Heart left ventricle (tissue), 16 donors: Measurements from ENCODE around the gene CELF4. TPM values are rescaled to one million over a fixed set of nuclear protein-coding genes. Genes with fewer than 3 reads are reported as not detected.

ENCODE experiments used
- ATAC-seq, 4 donors: fragments of 200-7000 bp; cut with Tn5 transposase; one replicate each; pipeline ENCODE4 v1.9.1; 2020 to 2022; ENCODE audit warnings: moderate library complexity in 4 of 4, mild to moderate bottlenecking in 3 of 4, moderate number of reproducible peaks in 1 of 4
- DNase-seq, 5 donors: peaks; one replicate each; pipeline ENCODE4 v3.0.0-alpha.2; 2020
- H3K27ac ChIP-seq, 12 donors: fragments of 200-600 bp; sonication (generic) in 4 of 12; one replicate each; pipeline versions ENCODE4 v1.5.0 to v1.8.0; 2016 to 2022; ENCODE audit warnings: mild to moderate bottlenecking in 2 of 12
- H3K27me3 ChIP-seq, 9 donors: fragments of 200-600 bp; sonication (generic) in 2 of 9; one replicate each; pipeline versions ENCODE4 v1.5.1 to v1.8.0; 2016 to 2022; ENCODE audit warnings: mild to moderate bottlenecking in 3 of 9
- H3K36me3 ChIP-seq, 9 donors: fragments of 200-600 bp; sonication (generic) in 2 of 9; one replicate each; pipeline versions ENCODE4 v1.5.0 to v1.8.0; 2018 to 2022; ENCODE audit warnings: mild to moderate bottlenecking in 2 of 9
- H3K4me1 ChIP-seq, 12 donors: fragments of 200-600 bp; sonication (generic) in 4 of 12; one replicate each; pipeline versions ENCODE4 v1.5.0 to v1.8.0; 2016 to 2022; ENCODE audit warnings: mild to moderate bottlenecking in 3 of 12
- H3K4me3 ChIP-seq, 12 donors: fragments of 200-600 bp; sonication (generic) in 4 of 12; one replicate each; pipeline versions ENCODE4 v1.5.0 to v1.8.0; 2017 to 2022; ENCODE audit warnings: mild to moderate bottlenecking in 9 of 12, moderate library complexity in 4 of 12
- H3K9me3 ChIP-seq, 12 donors: fragments of 200-600 bp; sonication (generic) in 4 of 12; one replicate each; pipeline versions ENCODE4 v1.5.0 to v1.8.0; 2016 to 2022; ENCODE audit warnings: mild to moderate bottlenecking in 1 of 12
- POLR2A ChIP-seq, 2 donors: fragments of 450-650 bp; IDR thresholded peaks; one replicate each; pipeline ENCODE4 v1.6.1; 2017; ENCODE audit warnings: antibody characterized with exemption in 2 of 2, mild to moderate bottlenecking in 2 of 2, moderate library complexity in 2 of 2
- WGBS, 4 donors: extraction: QIAGEN DNeasy Blood & Tissue Kit in 2 of 4; methylation state at CpG; one replicate each; pipeline versions ENCODE4 v1.1.5 to v1.1.7; 2013 to 2018; 5-methylcytosine and 5-hydroxymethylcytosine counted together
- intact Hi-C, 10 donors: fragments of 100-400 bp; cut with DNase I; formaldehyde crosslinking; loops; one replicate each; pipeline versions ENCODE4 v1.11.1 to v1.14.2; 2022
- polyA plus RNA-seq, 2 donors: library from polyadenylated mRNA; stranded (reverse); fragments of 200-250 nt; gene quantifications; one replicate each; pipeline ENCODE4 v1.2.3, GENCODE V29; 2013
- total RNA-seq, 9 donors: library from RNA; depleted of rRNA in 2 of 9; stranded (reverse); fragments of >200 nt in 2 of 9; fragmentation: NEBNext Ultra II Directional in 3 of 9; extraction: Animal tissue kit (Norgen Biotek cat#: 25700) in 3 of 9; gene quantifications; one replicate each; pipeline versions ENCODE4 v1.1.0 to v1.2.4, GENCODE V29; 2016 to 2023
- TF ChIP-seq, protein P1 (sequence below), 12 donors: fragments of 200-600 bp; sonication (generic) in 4 of 12; IDR thresholded peaks; one replicate each; pipeline versions ENCODE4 v1.5.0 to v1.8.0; 2018 to 2022; ENCODE audit warnings: antibody characterized with exemption in 12 of 12, mild to moderate bottlenecking in 5 of 12
- donor health status: ischemic (EF 13 %, LVEDD 7.1; RV severe dilation, severe dysfunction).
- donor health status: healthy with polysubstance abuse.
- donor health status: DM: no; HTN: yes; CAD: no.
- donor health status: DM: no; HTN: no; CAD: no.
- donor health status: ischemic (EF 25% LVEDD 6.9; RV normal size, moderate dysfunction).
- donor health status: ischemic (EF 25% LVEDD 5.7; RV mildly dilated, moderate dysfunction).
- donor health status: healthy.
- donor health status: DM: yes; HTN: yes; CAD: no.
- donor health status: ischemic (EF 35%, LVEDD 5.7; RV mildly dilated, moderate dysfunction).
- donor health status: nonischemic (EF 11% LVEDD 7.7; RV severe dilation, severe dysfunction).
- donor health status: DM: yes; HTN: yes; CAD: no.
- donor health status: PGD.
- donor health status: ischemic (EF 29% LVEDD 5.4; RV normal size, mild dysfunction).
- donor health status: nonischemic (EF 23%, LVEDD 6.1; RV moderate dilation, normal function).

Gene CELF4
- total and polyA plus RNA-seq, 11 donors: 0.11 to 0.67 (median 0.40) TPM; not detected in 3

DNA sequence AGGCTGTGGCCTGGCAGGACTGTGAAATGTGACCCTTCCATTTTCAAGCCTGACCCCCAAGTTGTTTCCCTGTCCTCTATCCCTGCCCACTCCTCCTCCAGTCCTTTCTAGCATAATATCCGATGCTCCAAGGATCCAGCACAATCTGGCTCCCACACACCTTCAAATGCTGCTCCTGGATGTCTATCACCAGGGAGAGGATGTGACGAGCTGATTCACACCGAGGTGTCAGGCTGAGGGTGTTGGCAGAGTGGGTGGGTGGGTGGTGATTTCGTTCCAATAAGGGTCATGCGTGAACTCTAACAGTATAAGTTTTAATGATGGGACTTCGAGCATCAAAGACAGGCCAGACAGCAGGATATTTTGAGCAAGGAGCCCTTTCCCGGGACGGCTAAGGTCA lies 107.8 kb downstream of the CELF4 start:
- ATAC-seq (no peak), DNase-seq (no peak)
- TF ChIP-seq, protein P1, sequence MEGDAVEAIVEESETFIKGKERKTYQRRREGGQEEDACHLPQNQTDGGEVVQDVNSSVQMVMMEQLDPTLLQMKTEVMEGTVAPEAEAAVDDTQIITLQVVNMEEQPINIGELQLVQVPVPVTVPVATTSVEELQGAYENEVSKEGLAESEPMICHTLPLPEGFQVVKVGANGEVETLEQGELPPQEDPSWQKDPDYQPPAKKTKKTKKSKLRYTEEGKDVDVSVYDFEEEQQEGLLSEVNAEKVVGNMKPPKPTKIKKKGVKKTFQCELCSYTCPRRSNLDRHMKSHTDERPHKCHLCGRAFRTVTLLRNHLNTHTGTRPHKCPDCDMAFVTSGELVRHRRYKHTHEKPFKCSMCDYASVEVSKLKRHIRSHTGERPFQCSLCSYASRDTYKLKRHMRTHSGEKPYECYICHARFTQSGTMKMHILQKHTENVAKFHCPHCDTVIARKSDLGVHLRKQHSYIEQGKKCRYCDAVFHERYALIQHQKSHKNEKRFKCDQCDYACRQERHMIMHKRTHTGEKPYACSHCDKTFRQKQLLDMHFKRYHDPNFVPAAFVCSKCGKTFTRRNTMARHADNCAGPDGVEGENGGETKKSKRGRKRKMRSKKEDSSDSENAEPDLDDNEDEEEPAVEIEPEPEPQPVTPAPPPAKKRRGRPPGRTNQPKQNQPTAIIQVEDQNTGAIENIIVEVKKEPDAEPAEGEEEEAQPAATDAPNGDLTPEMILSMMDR (IDR thresholded peaks at IDR 0.05): no peak
- no peak for TF ChIP-seq POLR2A (IDR thresholded peaks at IDR 0.05)
- Histone ChIP-seq H3K27ac (no peak overlapping the region), H3K36me3 (no peaks in the 10 kb centered on the region), H3K9me3 (no peaks in the 10 kb centered on the region), H3K4me3 (no peak overlapping the region), H3K4me1 (peaks cover 0 to 3% (median 0%) of the 10 kb centered on the region in 12 donors), H3K27me3 (no peaks in the 10 kb centered on the region)
- intact Hi-C loops: no loop called here
- 59 to 70% (median 62%) methylated on average over 8 of the region's 8 CpGs for WGBS, 4 donors

DNA sequence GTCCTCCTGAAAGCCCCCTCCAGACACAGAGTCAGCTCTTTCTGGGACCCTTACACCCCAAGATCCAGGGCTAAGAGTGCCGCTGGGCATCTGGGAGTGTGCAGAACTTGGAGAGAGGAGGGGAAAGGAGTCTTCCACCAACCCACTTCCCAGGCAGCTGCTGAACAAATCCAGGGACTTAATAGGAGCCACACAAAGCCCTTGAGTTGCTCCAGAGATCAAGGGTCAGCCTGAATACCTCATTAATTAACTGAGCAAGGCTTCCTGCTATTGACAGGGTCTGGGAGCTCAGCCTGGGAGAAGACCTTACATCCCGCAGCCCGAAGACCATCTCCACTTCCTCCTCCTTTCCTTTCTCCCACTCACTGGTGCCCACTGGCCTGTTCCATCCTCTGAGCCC lies 108.3 kb downstream of the CELF4 start:
- WGBS, 4 donors: 63 to 73% (median 67%) methylated on average over 3 of the region's 3 CpGs
- Histone ChIP-seq H3K4me3 (no peak overlapping the region), H3K27me3 (no peaks in the 10 kb centered on the region), H3K9me3 (no peaks in the 10 kb centered on the region), H3K27ac (no peak overlapping the region), H3K36me3 (no peaks in the 10 kb centered on the region), H3K4me1 (peaks cover 0 to 7% (median 0%) of the 10 kb centered on the region in 12 donors)
- TF ChIP-seq, protein P1 (IDR thresholded peaks at IDR 0.05): no peak
- no peak for TF ChIP-seq POLR2A (IDR thresholded peaks at IDR 0.05)
- intact Hi-C loops: no loop called here
- no peak for DNase-seq
- no peak for ATAC-seq

DNA sequence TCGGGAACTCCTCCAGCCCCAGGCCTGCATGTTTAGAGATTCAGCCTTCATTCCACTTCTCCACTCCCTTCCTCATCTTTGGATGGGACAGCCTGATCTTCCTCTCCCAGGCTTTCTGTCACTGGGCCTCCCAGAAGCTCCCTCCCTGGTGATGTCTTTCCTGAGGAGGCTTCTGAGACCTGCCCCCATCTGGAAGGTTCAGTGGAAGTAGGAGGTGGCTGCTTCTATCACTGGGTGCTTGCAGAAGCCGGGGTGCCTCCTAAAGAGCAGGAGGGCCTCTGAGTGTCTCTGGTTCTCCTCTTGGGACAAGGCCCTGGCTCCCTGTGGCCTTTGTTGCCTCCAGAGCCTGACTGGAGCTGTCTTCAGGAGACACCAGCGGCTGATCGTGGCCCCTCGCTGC lies 108.7 kb downstream of the CELF4 start:
- no peak for DNase-seq
- Histone ChIP-seq H3K27me3 (no peaks in the 10 kb centered on the region), H3K9me3 (no peaks in the 10 kb centered on the region), H3K36me3 (no peaks in the 10 kb centered on the region), H3K4me1 (peaks cover 0 to 10% (median 0%) of the 10 kb centered on the region in 12 donors), H3K27ac (no peak overlapping the region), H3K4me3 (no peak overlapping the region)
- no peak for ATAC-seq
- TF ChIP-seq, protein P1 (IDR thresholded peaks at IDR 0.05): no peak
- no peak for TF ChIP-seq POLR2A (IDR thresholded peaks at IDR 0.05)
- WGBS, 4 donors: 77 to 92% (median 87%) methylated on average over 2 to 5 of the region's 5 CpGs
- intact Hi-C loops: no loop called here

DNA sequence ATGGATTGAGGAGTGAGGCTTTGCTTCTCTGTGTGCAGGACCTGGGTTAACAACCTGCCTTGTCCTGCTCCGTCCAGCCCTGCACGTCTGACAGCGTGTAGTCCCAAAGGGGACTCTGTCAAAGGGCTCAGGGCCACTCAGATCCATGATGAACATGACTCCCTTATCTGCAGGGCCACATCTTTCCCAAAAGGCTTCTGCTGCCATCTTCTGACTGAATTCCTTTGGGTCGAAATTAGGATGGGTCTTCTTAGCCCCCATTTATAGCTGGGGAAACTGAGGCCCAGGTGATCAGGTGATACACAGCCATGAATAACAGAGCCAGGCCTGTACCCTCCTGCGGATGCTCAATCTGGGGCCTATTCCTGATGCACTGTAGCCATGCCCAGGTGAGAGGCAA lies 109.2 kb downstream of the CELF4 start:
- no peaks in the 10 kb centered on the region for H3K9me3 ChIP-seq
- H3K36me3 ChIP-seq: no peaks in the 10 kb centered on the region
- no peak overlapping the region for H3K4me3 ChIP-seq
- 85 to 94% (median 90%) methylated on average over 5 of the region's 5 CpGs for WGBS, 4 donors
- TF ChIP-seq POLR2A (IDR thresholded peaks at IDR 0.05): no peak
- TF ChIP-seq, protein P1 (IDR thresholded peaks at IDR 0.05): no peak
- H3K27me3 ChIP-seq: no peaks in the 10 kb centered on the region
- ATAC-seq: no peak
- no peak for DNase-seq
- peaks cover 0 to 10% (median 0%) of the 10 kb centered on the region in 12 donors for H3K4me1 ChIP-seq
- H3K27ac ChIP-seq: no peak overlapping the region
- intact Hi-C loops: no loop called here
